Osteoblast (primary cell): ENCODE measurements around the gene BMPR1B. TPM values are rescaled to one million over a fixed set of nuclear protein-coding genes. Genes with fewer than 3 reads are reported as not detected.
"Not testable (repeated sequence)": the region's sequence is repeated elsewhere in the genome, so short reads cannot be mapped to it uniquely, and the experiment has no call there.

Experiments
- DNase-seq: peaks from one replicate; pipeline ENCODE4 v3.0.0; 2011; ENCODE audit warnings: low spot score, mixed read lengths; ENCODE audit not compliant: insufficient read length; ENCODE audit errors: missing footprints
- H2AFZ ChIP-seq: 2 replicates; pipeline ENCODE4 v1.6.0; 2011; ENCODE audit warnings: mild to moderate bottlenecking, low read length
- H3K27ac ChIP-seq: 2 replicates; pipeline ENCODE4 v1.5.1; 2011; ENCODE audit warnings: mild to moderate bottlenecking, low read depth, low read length, moderate library complexity
- H3K27me3 ChIP-seq: 2 replicates; pipeline ENCODE4 v1.6.0; 2012; ENCODE audit warnings: mild to moderate bottlenecking, control low read depth, inconsistent platforms, low read length, moderate library complexity; ENCODE audit not compliant: insufficient read depth
- H3K36me3 ChIP-seq: 2 replicates; pipeline ENCODE4 v1.5.1; 2011; ENCODE audit warnings: mild to moderate bottlenecking, low read length, control low read depth, moderate library complexity; ENCODE audit not compliant: insufficient read depth
- H3K4me1 ChIP-seq: 2 replicates; pipeline ENCODE4 v1.5.1; 2011; ENCODE audit warnings: mild to moderate bottlenecking, low read length, control low read depth, moderate library complexity; ENCODE audit not compliant: insufficient read depth
- H3K4me2 ChIP-seq: 2 replicates; pipeline ENCODE4 v1.6.0; 2011; ENCODE audit warnings: mild to moderate bottlenecking, low read length; ENCODE audit not compliant: insufficient read depth
- H3K4me3 ChIP-seq: fragments of 200-600 bp; sonication (generic); 3 replicates; pipeline ENCODE4 v1.5.1; 2012; ENCODE audit warnings: mild to moderate bottlenecking, low read length, inconsistent platforms; ENCODE audit not compliant: insufficient read depth
- H3K79me2 ChIP-seq: 2 replicates; pipeline ENCODE4 v1.6.0; 2012; ENCODE audit warnings: mild to moderate bottlenecking, low read length, control low read depth, inconsistent platforms; ENCODE audit not compliant: insufficient read depth
- H3K9me3 ChIP-seq: 2 replicates; pipeline ENCODE4 v1.5.1; 2011; ENCODE audit warnings: low read depth, low read length, control low read depth
- H4K20me1 ChIP-seq: 2 replicates; pipeline ENCODE4 v1.6.0; 2012; ENCODE audit warnings: mild to moderate bottlenecking, low read length, control low read depth; ENCODE audit not compliant: insufficient read depth
- total RNA-seq: library from RNA; depleted of rRNA; stranded (reverse); fragments of >200 nt; gene quantifications from 2 replicates; pipeline ENCODE4 v1.2.3, GENCODE V29; 2012
- TF ChIP-seq, protein P1 (sequence below): IDR thresholded peaks from 2 replicates; pipeline ENCODE4 v1.5.1; 2011; ENCODE audit warnings: mild to moderate bottlenecking, low read depth, low read length, moderate library complexity; ENCODE audit errors: extremely low read depth

BMPR1B gene
- total RNA-seq, 1 donor, result 2.5 TPM

DNA sequence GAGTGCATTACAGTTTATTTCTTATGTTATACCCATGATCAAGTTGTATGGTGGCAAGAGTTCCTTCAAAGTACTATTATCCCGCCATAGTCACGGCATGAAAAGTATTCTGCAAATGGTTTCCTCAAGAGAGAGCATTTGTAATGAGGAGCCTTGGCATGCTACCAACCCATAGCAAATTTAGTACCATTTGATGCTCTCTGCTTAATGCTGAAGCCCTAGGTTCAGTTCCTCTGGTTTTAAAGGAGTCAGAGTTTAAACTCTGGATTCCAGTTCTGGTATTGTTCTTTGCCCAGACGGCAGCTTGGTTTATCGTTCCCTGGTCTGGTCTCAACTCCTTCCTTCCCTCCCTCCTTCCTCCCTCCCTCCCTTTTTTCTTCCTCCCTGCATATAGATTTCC is 371.3 kb downstream of the BMPR1B start:
- no peak for DNase-seq
- no peaks in the 10 kb centered on the region for H3K9me3 ChIP-seq
- H4K20me1 ChIP-seq, result no peaks in the 10 kb centered on the region
- peak overlapping the region; percentile 6 for H2AFZ ChIP-seq
- no peak overlapping the region for H3K4me3 ChIP-seq
- H3K36me3 ChIP-seq, result no peaks in the 10 kb centered on the region
- no peaks in the 10 kb centered on the region for H3K27me3 ChIP-seq
- no peaks in the 10 kb centered on the region for H3K79me2 ChIP-seq
- peak overlapping the region; percentile 85 for H3K27ac ChIP-seq
- H3K4me1 ChIP-seq, result peaks cover 21% of the 10 kb centered on the region
- TF ChIP-seq, protein P1, sequence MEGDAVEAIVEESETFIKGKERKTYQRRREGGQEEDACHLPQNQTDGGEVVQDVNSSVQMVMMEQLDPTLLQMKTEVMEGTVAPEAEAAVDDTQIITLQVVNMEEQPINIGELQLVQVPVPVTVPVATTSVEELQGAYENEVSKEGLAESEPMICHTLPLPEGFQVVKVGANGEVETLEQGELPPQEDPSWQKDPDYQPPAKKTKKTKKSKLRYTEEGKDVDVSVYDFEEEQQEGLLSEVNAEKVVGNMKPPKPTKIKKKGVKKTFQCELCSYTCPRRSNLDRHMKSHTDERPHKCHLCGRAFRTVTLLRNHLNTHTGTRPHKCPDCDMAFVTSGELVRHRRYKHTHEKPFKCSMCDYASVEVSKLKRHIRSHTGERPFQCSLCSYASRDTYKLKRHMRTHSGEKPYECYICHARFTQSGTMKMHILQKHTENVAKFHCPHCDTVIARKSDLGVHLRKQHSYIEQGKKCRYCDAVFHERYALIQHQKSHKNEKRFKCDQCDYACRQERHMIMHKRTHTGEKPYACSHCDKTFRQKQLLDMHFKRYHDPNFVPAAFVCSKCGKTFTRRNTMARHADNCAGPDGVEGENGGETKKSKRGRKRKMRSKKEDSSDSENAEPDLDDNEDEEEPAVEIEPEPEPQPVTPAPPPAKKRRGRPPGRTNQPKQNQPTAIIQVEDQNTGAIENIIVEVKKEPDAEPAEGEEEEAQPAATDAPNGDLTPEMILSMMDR, result no peak
- H3K4me2 ChIP-seq, result peak overlapping the region; percentile 86

DNA sequence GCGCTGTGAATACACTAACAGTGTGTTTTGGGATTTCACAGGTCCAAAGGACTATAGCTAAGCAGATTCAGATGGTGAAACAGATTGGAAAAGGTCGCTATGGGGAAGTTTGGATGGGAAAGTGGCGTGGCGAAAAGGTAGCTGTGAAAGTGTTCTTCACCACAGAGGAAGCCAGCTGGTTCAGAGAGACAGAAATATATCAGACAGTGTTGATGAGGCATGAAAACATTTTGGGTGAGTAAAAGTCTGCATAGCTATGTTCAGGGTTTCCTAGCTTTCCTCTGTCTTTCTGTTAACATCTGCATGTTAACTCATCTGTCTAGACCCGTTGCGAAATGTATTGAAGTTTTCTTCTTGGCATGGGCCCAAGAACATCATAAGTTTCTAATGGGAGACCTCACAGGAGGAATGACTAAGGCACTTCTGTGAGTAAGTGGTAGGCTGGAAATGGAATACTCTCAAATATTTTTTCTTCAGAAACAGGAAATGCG is 372.1 kb downstream of the BMPR1B start:
- Histone ChIP-seq H3K9me3 (no peaks in the 10 kb centered on the region), H4K20me1 (no peaks in the 10 kb centered on the region), H3K27ac (peak overlapping the region; percentile 85), H3K36me3 (no peaks in the 10 kb centered on the region), H2AFZ (no peak overlapping the region), H3K79me2 (no peaks in the 10 kb centered on the region), H3K4me2 (peak overlapping the region; percentile 86), H3K4me1 (peaks cover 21% of the 10 kb centered on the region), H3K4me3 (peak overlapping the region; percentile 59), H3K27me3 (no peaks in the 10 kb centered on the region)
- peak; percentile 76 for DNase-seq
- TF ChIP-seq, protein P1, result no peak

DNA sequence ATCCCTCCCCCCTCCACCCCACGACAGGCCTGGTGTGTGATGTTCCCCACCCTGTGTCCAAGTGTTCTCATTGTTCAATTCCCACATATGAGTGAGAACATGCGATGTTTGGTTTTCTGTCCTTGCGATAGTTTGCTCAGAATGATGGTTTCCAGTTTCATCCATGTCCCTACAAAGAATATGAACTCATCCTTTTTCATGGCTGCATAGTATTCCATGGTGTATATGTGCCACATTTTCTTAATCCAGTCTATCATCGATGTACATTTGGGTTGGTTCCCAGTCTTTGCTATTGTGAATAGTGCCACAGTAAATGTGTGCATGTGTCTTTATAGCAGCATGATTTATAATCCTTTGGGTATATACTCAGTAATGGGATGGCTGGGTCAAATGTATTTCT is 376.3 kb downstream of the BMPR1B start:
- not testable (repeated sequence) for H3K4me2 ChIP-seq, H2AFZ ChIP-seq, H4K20me1 ChIP-seq, H3K27ac ChIP-seq, H3K9me3 ChIP-seq, H3K79me2 ChIP-seq, H3K4me3 ChIP-seq, H3K36me3 ChIP-seq, H3K27me3 ChIP-seq, DNase-seq
- H3K4me1 ChIP-seq, result peaks cover 18% of the 10 kb centered on the region

DNA sequence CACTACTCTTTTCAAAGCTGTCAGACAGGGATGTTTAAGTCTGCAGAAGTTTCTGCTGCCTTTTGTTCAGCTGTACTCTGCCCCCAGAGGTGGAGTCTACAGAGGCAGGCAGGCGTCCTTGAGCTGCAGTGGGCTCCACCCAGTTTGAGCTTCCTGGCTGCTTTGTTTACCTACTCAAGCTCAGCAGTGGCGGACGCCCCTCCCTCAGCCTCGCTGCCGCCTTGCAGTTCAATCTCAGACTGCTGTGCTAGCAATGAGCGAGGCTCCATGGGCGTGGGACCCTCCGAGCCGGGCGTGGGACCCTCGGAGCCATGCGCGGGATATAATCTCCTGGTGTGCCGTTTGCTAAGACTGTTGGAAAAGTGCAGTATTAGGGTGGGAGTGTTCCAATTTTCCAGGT is 381.7 kb downstream of the BMPR1B start:
- not testable (repeated sequence) for H3K4me2 ChIP-seq, H4K20me1 ChIP-seq, H2AFZ ChIP-seq, H3K9me3 ChIP-seq, H3K4me1 ChIP-seq, H3K27ac ChIP-seq, H3K36me3 ChIP-seq, H3K27me3 ChIP-seq, DNase-seq, H3K4me3 ChIP-seq, H3K79me2 ChIP-seq

DNA sequence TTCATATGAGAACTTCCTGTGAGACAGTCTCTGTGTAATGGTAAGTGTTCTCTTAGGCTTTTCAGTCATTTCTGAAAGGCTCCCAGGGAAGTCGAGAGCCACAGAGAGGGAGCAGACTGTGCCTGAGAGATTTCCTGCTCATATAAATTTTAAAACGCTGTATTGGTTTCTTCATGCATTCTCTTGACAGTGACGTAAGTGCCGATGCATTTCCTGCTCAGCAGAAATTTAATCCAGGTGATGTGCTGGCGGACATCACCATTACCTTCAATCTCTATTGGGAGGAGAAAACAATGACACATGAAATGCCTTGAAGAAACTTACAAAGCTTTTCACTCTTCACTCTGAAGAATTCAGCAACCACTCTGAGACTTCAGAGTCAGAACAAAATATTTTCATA is 383.6 kb downstream of the BMPR1B start:
- Histone ChIP-seq H3K27ac (no peak overlapping the region), H3K36me3 (no peaks in the 10 kb centered on the region), H4K20me1 (no peaks in the 10 kb centered on the region), H3K4me2 (peak overlapping the region; percentile 4), H2AFZ (peak overlapping the region; percentile 28), H3K4me3 (no peak overlapping the region), H3K79me2 (no peaks in the 10 kb centered on the region), H3K9me3 (no peaks in the 10 kb centered on the region), H3K4me1 (no peaks in the 10 kb centered on the region), H3K27me3 (no peaks in the 10 kb centered on the region)
- DNase-seq, result no peak
- TF ChIP-seq, protein P1, result no peak
